GM12878 (cell line): Measurements from ENCODE around the gene NRAS. TPM values are rescaled to one million over a fixed set of nuclear protein-coding genes. Genes with fewer than 3 reads are reported as not detected.

Source experiments
- ATAC-seq: fragments of 200-7000 bp; cut with Tn5 transposase; 3 replicates; pipeline ENCODE4 v1.9.1; 2020; ENCODE audit warnings: mild to moderate bottlenecking, moderate library complexity
- BruUV-seq: library from RNA; stranded (reverse); fragments of 400-500 nt; replicated peaks from 2 replicates; lab custom pipeline; 2021; lab: Mats Ljungman, UMichigan
- CTCF ChIA-PET: fragments of 300-600 bp; sonication (Branson Sonifier 250); formaldehyde crosslinking; extraction: SDS; loops from one replicate; lab custom pipeline; 2021; ENCODE audit warnings: inconsistent platforms; lab: Yijun Ruan, JAX
- POLR2A ChIA-PET: fragments of 350-600 bp; formaldehyde crosslinking; extraction: SDS; loops from one replicate; lab custom pipeline; 2021; ENCODE audit warnings: inconsistent platforms; lab: Charles Lee
- RAD21 ChIA-PET: fragments of 300-600 bp; sonication (Branson Sonifier 250); formaldehyde crosslinking; loops from one replicate; lab custom pipeline; 2023; ENCODE audit warnings: antibody characterized with exemption; ENCODE audit not compliant: unreplicated experiment; lab: Charles Lee
- SMC1A ChIA-PET: fragments of 300-600 bp; sonication (Branson Sonifier 250); formaldehyde crosslinking; loops from one replicate; lab custom pipeline; 2023; ENCODE audit not compliant: unreplicated experiment, uncharacterized antibody; lab: Charles Lee
- DNase-seq: peaks from one replicate; pipeline ENCODE4 v3.0.0-alpha.2; 2011; ENCODE audit warnings: low read depth, low spot score
- FAIRE-seq: peaks from 3 replicates; lab custom pipeline; 2011; peaks lifted over from hg19 to GRCh38; lab: Jason Lieb, UNC
- H2AFZ ChIP-seq: 2 replicates; pipeline ENCODE4 v1.6.0; 2011; ENCODE audit warnings: low read depth, low read length, control low read depth; ENCODE audit not compliant: control insufficient read depth
- H3K27ac ChIP-seq: 2 replicates; pipeline ENCODE4 v1.5.1; 2011; ENCODE audit warnings: control low read depth; ENCODE audit not compliant: control insufficient read depth, insufficient read depth
- H3K27me3 ChIP-seq, 2 experiments: replicated peaks in 1 of 2; 2 replicates each; pipeline versions ENCODE4 v1.6.0 to v1.6.1; 2011; ENCODE audit warnings: low read length in 1 of 2; ENCODE audit not compliant: control insufficient read depth in 2 of 2, insufficient read depth in 2 of 2
- H3K36me3 ChIP-seq, 2 experiments: 2 replicates each; pipeline ENCODE4 v1.5.1; 2011; ENCODE audit warnings: low read length in 1 of 2; ENCODE audit not compliant: control insufficient read depth in 2 of 2, insufficient read depth in 2 of 2
- H3K4me1 ChIP-seq: 2 replicates; pipeline ENCODE4 v1.6.1; 2011; ENCODE audit warnings: mild to moderate bottlenecking, low read length, moderate library complexity, mixed read lengths; ENCODE audit not compliant: control insufficient read depth, insufficient read depth
- H3K4me2 ChIP-seq: 2 replicates; pipeline ENCODE4 v1.6.0; 2011; ENCODE audit warnings: control low read depth; ENCODE audit not compliant: control insufficient read depth, insufficient read depth
- H3K4me3 ChIP-seq: fragments of 200-600 bp; sonication (generic); 2 replicates; pipeline ENCODE4 v1.5.1; 2016
- H3K79me2 ChIP-seq: 2 replicates; pipeline ENCODE4 v1.6.0; 2011; ENCODE audit warnings: low read length; ENCODE audit not compliant: control insufficient read depth, insufficient read depth
- H3K9ac ChIP-seq: 2 replicates; pipeline ENCODE4 v1.8.0; 2011; ENCODE audit warnings: low read length, control low read depth, mixed read lengths; ENCODE audit not compliant: control insufficient read depth, insufficient read depth
- H3K9me3 ChIP-seq: replicated peaks from 3 replicates; pipeline ENCODE4 v1.5.1; 2011; ENCODE audit warnings: mild to moderate bottlenecking, low read length; ENCODE audit not compliant: control insufficient read depth, insufficient read depth
- H4K20me1 ChIP-seq: 2 replicates; pipeline ENCODE4 v1.6.0; 2011; ENCODE audit not compliant: control insufficient read depth, insufficient read depth
- CEBPZ ChIP-seq: fragments of 150-350 bp; IDR thresholded peaks from 2 replicates; pipeline ENCODE4 v1.6.1; 2016; ENCODE audit warnings: low read depth, low read length
- CHD1 ChIP-seq: IDR thresholded peaks from 2 replicates; pipeline ENCODE4 v1.6.1; 2012; ENCODE audit warnings: low read depth, low read length, improper control_type of control experiment
- CTCF ChIP-seq, 3 experiments: IDR thresholded peaks in 2 of 3; conservative IDR thresholded peaks in 1 of 3; 2 replicates each; pipeline ENCODE4 v1.5.1; 2011; ENCODE audit warnings: low read depth in 3 of 3, low read length in 3 of 3, mild to moderate bottlenecking in 3 of 3, control low read depth in 2 of 3, moderate library complexity in 2 of 3, inconsistent platforms in 1 of 3, mixed read lengths in 1 of 3; ENCODE audit not compliant: control insufficient read depth in 2 of 3, insufficient read depth in 1 of 3; ENCODE audit errors: extremely low read depth in 1 of 3
- HDAC6 ChIP-seq: fragments of 200-600 bp; sonication (generic); IDR thresholded peaks from one replicate; pipeline ENCODE4 v1.8.0; 2017; ENCODE audit warnings: antibody characterized with exemption; ENCODE audit not compliant: unreplicated experiment
- MTA2 ChIP-seq: fragments of 450-650 bp; IDR thresholded peaks from 2 replicates; pipeline ENCODE4 v1.6.1; 2016; ENCODE audit warnings: low read depth, mild to moderate bottlenecking, moderate library complexity
- NKRF ChIP-seq: fragments of 450-650 bp; conservative IDR thresholded peaks from 2 replicates; pipeline ENCODE4 v1.6.1; 2017; ENCODE audit warnings: mild to moderate bottlenecking, moderate library complexity
- NR2C1 ChIP-seq: fragments of 450-650 bp; IDR thresholded peaks from 2 replicates; pipeline ENCODE4 v1.6.1; 2017; ENCODE audit warnings: antibody characterized with exemption, mild to moderate bottlenecking, moderate library complexity
- NR2F1 ChIP-seq: fragments of 450-650 bp; conservative IDR thresholded peaks from 2 replicates; pipeline ENCODE4 v1.6.1; 2017; ENCODE audit warnings: mild to moderate bottlenecking
- POLR2A ChIP-seq: IDR thresholded peaks from 2 replicates; pipeline ENCODE4 v1.6.1; 2011; ENCODE audit warnings: low read depth, mild to moderate bottlenecking, low read length
- RB1 ChIP-seq: fragments of 450-650 bp; formaldehyde crosslinking; IDR thresholded peaks from 2 replicates; pipeline ENCODE4 v1.6.1; 2017; ENCODE audit warnings: mild to moderate bottlenecking, borderline replicate concordance
- SRF ChIP-seq, 2 experiments: IDR thresholded peaks; 2 replicates each; pipeline ENCODE4 v1.6.1; 2011; ENCODE audit warnings: low read depth in 2 of 2, low read length in 2 of 2, mild to moderate bottlenecking in 1 of 2, moderate library complexity in 1 of 2
- ZBTB33 ChIP-seq: fragments of 450-650 bp; IDR thresholded peaks from 2 replicates; pipeline ENCODE4 v1.6.1; 2017; ENCODE audit warnings: mild to moderate bottlenecking
- ZZZ3 ChIP-seq: IDR thresholded peaks from 2 replicates; pipeline ENCODE4 v1.6.1; 2011; ENCODE audit warnings: low read depth; ENCODE audit not compliant: control insufficient read depth, insufficient read length
- WGBS: methylation state at CpG from one replicate; pipeline ENCODE4 v1.1.6; 2016; ENCODE audit warnings: low lambda C conversion rate; ENCODE audit not compliant: insufficient replicate concordance, insufficient coverage; ENCODE audit errors: missing lambda C conversion rate; 5-methylcytosine and 5-hydroxymethylcytosine counted together
- in situ Hi-C: fragments of 300-500 bp; cut with MboI; formaldehyde crosslinking; loops from 9 replicates; pipeline ENCODE4 v1.14.3; 2018; ENCODE audit warnings: mixed read lengths
- intact Hi-C: fragments of 100-400 bp; cut with micrococcal nuclease; formaldehyde crosslinking; loops from one replicate; pipeline ENCODE4 v1.14.2; 2022; ENCODE audit not compliant: unreplicated experiment
- polyA plus RNA-seq, 11 experiments: library from polyadenylated mRNA; depleted of rRNA in 4 of 11; unstranded in 6 of 11; stranded (reverse) in 5 of 11; fragments of >200 nt; fragmentation: Nextera tagmentation in 4 of 11; fragmentation: Illumina TruSeq in 1 of 11; extraction: Ambion mirVana in 4 of 11; extraction: Trizol in 1 of 11; gene quantifications; 1 replicate in 1 of 11; 2 replicates in 10 of 11; pipeline versions ENCODE4 v1.2.1 to v1.2.3, GENCODE V29; 2011 to 2016; ENCODE audit warnings: inconsistent platforms in 2 of 11, missing spikeins in 2 of 11, low read depth in 1 of 11
- total RNA-seq, 4 experiments: library from RNA; depleted of rRNA in 3 of 4; stranded (reverse); fragments of >200 nt in 3 of 4; fragmentation: Illumina TruSeq in 1 of 4; extraction: Trizol in 1 of 4; gene quantifications; 2 replicates each; pipeline versions ENCODE4 v1.2.1 to v1.2.3, GENCODE V29; 2013 to 2021
- TF ChIP-seq, protein P1 (sequence below): IDR thresholded peaks from 2 replicates; pipeline ENCODE4 v1.6.1; 2011; ENCODE audit warnings: low read depth, mild to moderate bottlenecking, low read length, moderate library complexity, borderline replicate concordance; ENCODE audit errors: extremely low read depth

NRAS gene
- total and polyA plus RNA-seq, 10 of the 15 experiments (the other 5 are each of a cell fraction or from before 2014, with no cell fraction given), result 31.7 to 73.2 (median 66.2) TPM

DNA sequence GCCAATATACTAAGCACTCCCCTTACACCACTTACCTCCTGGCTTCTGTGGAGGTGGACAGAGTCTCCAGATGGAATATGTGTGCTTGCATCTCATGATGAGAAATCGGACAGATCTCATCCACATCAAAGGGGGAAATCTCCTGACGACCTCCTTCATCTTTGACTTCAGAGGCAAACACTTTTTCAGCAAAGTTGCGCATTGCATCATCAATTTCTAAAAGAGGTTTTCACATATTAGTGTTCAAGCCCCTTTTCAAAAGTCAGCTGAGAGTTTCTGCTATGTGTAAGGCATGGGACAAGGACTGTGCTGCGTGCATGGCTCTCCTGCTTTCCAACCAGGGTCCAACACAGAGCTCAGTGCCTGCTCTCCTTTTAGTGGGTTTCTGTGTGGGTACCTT is 28.0 kb downstream of the NRAS start:
- DNase-seq (no peak), ATAC-seq (no peak), FAIRE-seq (no peak)
- Histone ChIP-seq H3K4me1 (no peaks in the 10 kb centered on the region), H2AFZ (no peak overlapping the region), H3K9me3 (no peaks in the 10 kb centered on the region), H3K27ac (no peak overlapping the region), H3K27me3 (0 out of 4 replicates have a peak, but pooled peaks cover 0 to 3% of the 10 kb centered on the region in 2 experiments), H4K20me1 (no peaks in the 10 kb centered on the region), H3K9ac (no peak overlapping the region), H3K36me3 (no peaks in the 10 kb centered on the region), H3K79me2 (no peaks in the 10 kb centered on the region), H3K4me3 (no peak overlapping the region), H3K4me2 (no peak overlapping the region)
- intact Hi-C loops (no loop called here), in situ Hi-C loops (no loop called here)
- POLR2A ChIA-PET, result no interaction called here
- SMC1A ChIA-PET, result no interaction called here
- WGBS, result 25% methylated on average over 4 of the region's 4 CpGs
- RAD21 ChIA-PET, result no interaction called here
- no TSS peak for BruUV-seq
- CTCF ChIA-PET, result no interaction called here
- TF ChIP-seq MTA2 (no peak), POLR2A (no peak), CEBPZ (no peak), HDAC6 (no peak), NKRF (no peak), CTCF (IDR thresholded peaks at IDR 0.05 in 2 of 3, conservative IDR thresholded peaks at IDR 0.05 in 1 of 3; ENCODE audit: control insufficient read depth in 2 of 3, extremely low read depth in 1 of 3, insufficient read depth in 1 of 3, low read depth in 3 of 3, low read length in 3 of 3) (no peak), ZZZ3 (no peak), CHD1 (no peak), RB1 (no peak), SRF (IDR thresholded peaks at IDR 0.05; ENCODE audit: low read depth in 2 of 2, low read length in 2 of 2) (no peak), NR2C1 (no peak), NR2F1 (no peak), ZBTB33 (no peak)
- TF ChIP-seq, protein P1, sequence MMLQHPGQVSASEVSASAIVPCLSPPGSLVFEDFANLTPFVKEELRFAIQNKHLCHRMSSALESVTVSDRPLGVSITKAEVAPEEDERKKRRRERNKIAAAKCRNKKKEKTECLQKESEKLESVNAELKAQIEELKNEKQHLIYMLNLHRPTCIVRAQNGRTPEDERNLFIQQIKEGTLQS, result no peak
